Measurements from ENCODE around the gene DHX15.

The DHX15 gene

GRCh38 chr4:24584211-24584850, at the start of gene DHX15:
DHX15 (minus strand) TSS chr4:24584554; CDS start chr4:24584393, 161 bp downstream.
- FAIRE-seq (peak; percentile 97), DNase-seq (ENCODE audit: insufficient read length, low spot score) (peak; percentile 76)

GRCh38 chr4:24632011-24632410, 47.7 kb upstream of the DHX15 start:
- FAIRE-seq = no peak
- no peak for DNase-seq (ENCODE audit: insufficient read length, low spot score)

- no peak for DNase-seq (ENCODE audit: insufficient read length, low spot score)
- FAIRE-seq = no peak
Measured at GRCh38 chr4:24630937-24631336, 46.6 kb upstream of the DHX15 start.

- DNase-seq (ENCODE audit: insufficient read length, low spot score) (no peak), FAIRE-seq (no peak)
Measured at GRCh38 chr4:24625091-24625490, 40.7 kb upstream of the DHX15 start.

GRCh38 chr4:24624381-24624780, 40.0 kb upstream of the DHX15 start:
- FAIRE-seq = no peak
- no peak for DNase-seq (ENCODE audit: insufficient read length, low spot score)

GRCh38 chr4:24622146-24622834, 37.9 kb upstream of the DHX15 start:
- FAIRE-seq = no peak
- DNase-seq (ENCODE audit: insufficient read length, low spot score) = no peak

GRCh38 chr4:24615977-24616376, 31.6 kb upstream of the DHX15 start:
- no peak for DNase-seq (ENCODE audit: insufficient read length, low spot score)
- no peak for FAIRE-seq

GRCh38 chr4:24614881-24615280, 30.5 kb upstream of the DHX15 start:
- no peak for FAIRE-seq

GRCh38 chr4:24613502-24613901, 29.1 kb upstream of the DHX15 start:
- no peak for FAIRE-seq
- no peak for DNase-seq (ENCODE audit: insufficient read length, low spot score)

More at GRCh38 chr4:24614881-24615280, 30.5 kb upstream of the DHX15 start:
- no peak for DNase-seq (ENCODE audit: insufficient read length, low spot score)

- FAIRE-seq (no peak), DNase-seq (ENCODE audit: insufficient read length, low spot score) (no peak)
Measured at GRCh38 chr4:24611575-24611974, 27.2 kb upstream of the DHX15 start.

GRCh38 chr4:24607334-24607733, 23.0 kb upstream of the DHX15 start:
- DNase-seq (ENCODE audit: insufficient read length, low spot score) = no peak
- FAIRE-seq = no peak

- DNase-seq (ENCODE audit: insufficient read length, low spot score) = no peak
- no peak for FAIRE-seq
Measured at GRCh38 chr4:24605216-24605615, 20.9 kb upstream of the DHX15 start.

GRCh38 chr4:24604558-24605214, 20.3 kb upstream of the DHX15 start:
- no peak for FAIRE-seq
- DNase-seq (ENCODE audit: insufficient read length, low spot score) = no peak

- DNase-seq (ENCODE audit: insufficient read length, low spot score) = no peak
- FAIRE-seq = no peak
Measured at GRCh38 chr4:24603343-24603742, 19.0 kb upstream of the DHX15 start.

- DNase-seq (ENCODE audit: insufficient read length, low spot score) (no peak), FAIRE-seq (no peak)
Measured at GRCh38 chr4:24601121-24601520, 16.8 kb upstream of the DHX15 start.

- no peak for DNase-seq (ENCODE audit: insufficient read length, low spot score)
- FAIRE-seq = no peak
Measured at GRCh38 chr4:24599275-24599674, 14.9 kb upstream of the DHX15 start.

GRCh38 chr4:24598025-24598424, 13.7 kb upstream of the DHX15 start:
- no peak for DNase-seq (ENCODE audit: insufficient read length, low spot score)
- no peak for FAIRE-seq

- DNase-seq (ENCODE audit: insufficient read length, low spot score) (no peak), FAIRE-seq (no peak)
Measured at GRCh38 chr4:24595659-24596058, 11.3 kb upstream of the DHX15 start.

- DNase-seq (ENCODE audit: insufficient read length, low spot score) (no peak), FAIRE-seq (no peak)
Measured at GRCh38 chr4:24594887-24595286, 10.5 kb upstream of the DHX15 start.

- FAIRE-seq = peak; percentile 83
- DNase-seq (ENCODE audit: insufficient read length, low spot score) = no peak
Measured at GRCh38 chr4:24589448-24589847, 5.1 kb upstream of the DHX15 start.

- DNase-seq (ENCODE audit: insufficient read length, low spot score) = no peak
- FAIRE-seq = no peak
Measured at GRCh38 chr4:24588216-24588954, 4.0 kb upstream of the DHX15 start.
